IPS-18a (cell line): Measurements from ENCODE around the gene RIC8B.

Experiments used
- H3K27ac ChIP-seq: one replicate; pipeline ENCODE4 v1.5.1; 2013; ENCODE audit warnings: low read length
- H3K27me3 ChIP-seq: one replicate; pipeline ENCODE4 v1.6.1; 2013; ENCODE audit warnings: mild to moderate bottlenecking, low read length; ENCODE audit not compliant: control insufficient read depth, insufficient read depth
- H3K36me3 ChIP-seq: one replicate; pipeline ENCODE4 v1.6.1; 2013; ENCODE audit warnings: low read depth, low read length; ENCODE audit not compliant: control insufficient read depth
- H3K4me1 ChIP-seq: one replicate; pipeline ENCODE4 v1.6.1; 2013; ENCODE audit warnings: low read depth, low read length; ENCODE audit not compliant: control insufficient read depth
- H3K4me3 ChIP-seq: one replicate; pipeline ENCODE4 v1.5.1; 2013; ENCODE audit warnings: low read length
- H3K9ac ChIP-seq: one replicate; pipeline ENCODE4 v1.6.1; 2013; ENCODE audit warnings: mild to moderate bottlenecking, low read length, moderate library complexity
- H3K9me3 ChIP-seq: one replicate; pipeline ENCODE4 v1.6.1; 2013; ENCODE audit warnings: low read depth, low read length; ENCODE audit not compliant: control insufficient read depth

The RIC8B gene

DNA sequence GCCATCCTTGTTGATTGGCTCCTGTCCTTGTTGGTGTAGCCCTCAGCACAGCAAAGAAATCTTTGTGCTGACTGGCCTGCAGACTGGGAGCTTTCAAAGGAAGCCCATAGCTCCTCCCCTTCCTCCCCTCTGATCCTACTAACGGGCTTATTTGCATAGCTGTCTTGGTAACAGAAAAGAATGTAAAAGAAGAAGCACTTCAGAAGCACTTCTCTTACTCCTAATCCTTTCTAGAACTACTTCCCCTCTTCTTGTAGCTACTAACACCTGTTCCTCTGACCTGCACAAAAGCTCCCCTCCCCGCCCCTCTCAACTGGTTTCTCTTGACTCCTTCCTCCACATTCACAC lies 14.3 kb upstream of the RIC8B start:
- Histone ChIP-seq H3K27me3 (no peaks in the 10 kb centered on the region), H3K36me3 (no peaks in the 10 kb centered on the region), H3K9me3 (no peaks in the 10 kb centered on the region), H3K9ac (no peak overlapping the region), H3K27ac (peak overlapping the region; percentile 7), H3K4me3 (no peak overlapping the region), H3K4me1 (peaks cover 31% of the 10 kb centered on the region)

DNA sequence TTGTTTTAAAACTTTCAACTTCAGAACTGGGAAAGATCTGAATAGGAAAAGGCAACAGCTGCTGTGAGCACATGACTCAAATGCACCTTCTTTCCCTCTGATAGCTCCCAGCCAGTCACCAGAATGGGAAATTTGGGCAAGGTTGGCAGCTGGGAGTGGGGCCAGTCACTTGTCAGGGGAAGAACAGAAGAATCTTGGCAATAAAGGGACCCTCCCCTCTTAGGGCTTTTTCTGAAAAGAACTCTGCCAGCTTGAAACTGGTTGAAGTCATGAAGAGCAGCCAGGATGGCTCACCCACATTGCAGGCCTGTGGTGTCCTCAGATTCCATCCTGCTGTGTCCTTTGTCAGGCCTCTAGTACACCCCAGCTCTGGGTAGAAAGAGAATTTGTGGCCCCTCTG lies 10.3 kb upstream of the RIC8B start:
- Histone ChIP-seq H3K36me3 (no peaks in the 10 kb centered on the region), H3K9ac (no peak overlapping the region), H3K4me3 (no peak overlapping the region), H3K27me3 (no peaks in the 10 kb centered on the region), H3K9me3 (no peaks in the 10 kb centered on the region), H3K4me1 (peaks cover 62% of the 10 kb centered on the region), H3K27ac (no peak overlapping the region)

DNA sequence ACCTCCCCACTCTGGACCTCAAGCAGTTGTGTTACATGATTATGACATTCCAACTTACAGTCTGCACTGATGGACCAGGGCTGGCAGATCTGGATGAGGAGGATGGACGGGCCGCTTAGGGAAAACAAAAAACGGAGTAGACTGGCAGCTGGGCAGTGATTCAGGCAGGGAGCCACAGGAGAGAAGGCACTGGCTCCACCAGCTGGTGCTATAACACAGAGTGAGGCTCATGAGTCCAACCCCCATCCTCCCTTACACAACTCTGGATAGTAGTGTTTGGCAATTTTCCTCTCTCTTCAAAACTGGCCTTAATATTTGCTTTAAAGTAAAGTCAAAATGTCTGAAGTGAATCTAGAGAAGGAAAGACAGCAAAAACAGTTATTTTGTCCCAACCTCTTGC lies 9.7 kb upstream of the RIC8B start:
- Histone ChIP-seq H3K27ac (no peak overlapping the region), H3K4me3 (no peak overlapping the region), H3K4me1 (peaks cover 62% of the 10 kb centered on the region), H3K27me3 (no peaks in the 10 kb centered on the region), H3K9ac (no peak overlapping the region), H3K36me3 (no peaks in the 10 kb centered on the region), H3K9me3 (no peaks in the 10 kb centered on the region)

DNA sequence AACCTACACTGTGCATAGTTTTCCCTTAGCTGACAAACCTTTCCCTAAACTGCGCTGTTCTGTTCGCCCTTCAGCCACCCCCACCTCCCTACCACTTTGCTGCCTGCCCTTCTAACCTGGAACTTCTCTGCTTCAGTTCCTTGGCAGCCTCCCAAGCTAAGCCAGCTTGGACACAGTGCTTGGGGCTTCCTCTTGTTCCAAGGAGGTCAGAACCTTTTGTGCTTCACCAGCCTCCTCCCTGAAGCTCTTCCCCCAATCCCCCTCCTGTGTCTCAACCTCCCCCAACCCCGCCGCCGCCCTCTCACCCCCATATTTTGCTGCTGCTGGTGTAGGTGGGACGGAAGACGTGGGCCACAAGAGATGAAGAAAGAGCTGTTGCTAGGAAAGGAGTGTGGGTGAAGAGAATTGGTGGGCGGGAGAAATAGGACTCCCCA lies 8.1 kb upstream of the RIC8B start:
- Histone ChIP-seq H3K4me1 (peaks cover 62% of the 10 kb centered on the region), H3K27me3 (no peaks in the 10 kb centered on the region), H3K9me3 (no peaks in the 10 kb centered on the region), H3K27ac (no peak overlapping the region), H3K9ac (no peak overlapping the region), H3K4me3 (no peak overlapping the region), H3K36me3 (no peaks in the 10 kb centered on the region)

DNA sequence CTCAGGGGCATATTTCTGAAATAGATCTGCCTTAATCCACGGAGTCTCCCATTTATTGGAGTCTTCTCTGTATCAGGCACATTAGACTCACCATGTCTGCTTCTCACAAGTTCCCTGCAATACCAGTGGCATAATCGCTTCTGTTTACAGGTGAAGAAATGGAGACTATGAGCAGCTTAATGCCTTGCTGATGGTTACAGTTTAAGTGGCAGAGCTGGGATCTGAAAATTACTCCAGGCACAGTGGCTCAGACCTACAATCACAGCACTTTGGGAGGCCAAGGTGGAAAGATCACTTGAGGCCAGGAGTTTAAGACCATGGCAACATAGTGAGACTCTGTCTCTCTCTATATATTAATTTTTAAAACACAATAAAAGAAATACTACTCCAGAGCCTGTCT lies 7.3 kb upstream of the RIC8B start:
- Histone ChIP-seq H3K9ac (peak overlapping the region; percentile 21), H3K27me3 (no peaks in the 10 kb centered on the region), H3K36me3 (no peaks in the 10 kb centered on the region), H3K9me3 (no peaks in the 10 kb centered on the region), H3K4me1 (peaks cover 69% of the 10 kb centered on the region), H3K27ac (peak overlapping the region; percentile 72), H3K4me3 (peak overlapping the region; percentile 40)

DNA sequence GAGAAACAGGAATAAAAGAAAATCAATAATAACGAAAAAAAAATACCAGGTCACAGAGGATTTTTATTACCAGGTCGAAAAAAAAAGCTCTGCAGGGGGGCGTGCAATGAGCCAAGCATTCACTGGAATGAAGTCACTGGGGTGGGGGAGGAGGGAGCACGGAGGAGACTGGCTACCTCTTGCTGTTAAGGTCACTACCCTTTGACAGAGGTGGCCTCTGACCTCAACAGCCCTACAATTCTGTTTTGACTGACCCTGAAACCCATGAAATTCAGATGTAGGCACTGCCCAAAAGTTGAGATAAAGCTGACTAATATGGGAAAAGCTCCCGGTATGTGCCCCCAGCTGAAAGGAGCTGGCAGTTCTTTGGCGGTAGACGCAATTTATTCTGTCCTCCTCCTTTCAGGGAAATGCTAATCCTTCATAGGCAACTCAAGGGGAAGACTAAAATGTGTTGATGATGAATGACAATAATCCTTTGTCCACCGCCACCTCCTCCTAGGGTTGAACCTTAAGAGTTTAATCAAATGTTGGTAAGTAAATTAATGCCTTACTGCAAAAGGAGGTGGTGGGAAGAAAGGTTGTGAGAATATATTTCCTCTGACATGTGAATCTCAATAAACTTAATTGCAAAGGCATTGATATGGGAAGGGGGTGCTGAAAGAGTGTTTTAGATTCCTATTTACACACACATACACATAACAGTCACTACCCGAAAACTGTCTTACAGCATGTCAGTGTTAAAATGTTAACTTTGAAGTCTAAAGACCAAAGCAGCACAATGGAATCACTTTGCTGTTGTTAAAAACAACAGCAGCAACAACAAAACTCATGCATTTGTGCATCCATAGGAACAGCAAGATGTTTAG lies 6.3 kb upstream of the RIC8B start:
- Histone ChIP-seq H3K27ac (peak overlapping the region; percentile 73), H3K4me1 (peaks cover 69% of the 10 kb centered on the region), H3K4me3 (peak overlapping the region; percentile 40)

DNA sequence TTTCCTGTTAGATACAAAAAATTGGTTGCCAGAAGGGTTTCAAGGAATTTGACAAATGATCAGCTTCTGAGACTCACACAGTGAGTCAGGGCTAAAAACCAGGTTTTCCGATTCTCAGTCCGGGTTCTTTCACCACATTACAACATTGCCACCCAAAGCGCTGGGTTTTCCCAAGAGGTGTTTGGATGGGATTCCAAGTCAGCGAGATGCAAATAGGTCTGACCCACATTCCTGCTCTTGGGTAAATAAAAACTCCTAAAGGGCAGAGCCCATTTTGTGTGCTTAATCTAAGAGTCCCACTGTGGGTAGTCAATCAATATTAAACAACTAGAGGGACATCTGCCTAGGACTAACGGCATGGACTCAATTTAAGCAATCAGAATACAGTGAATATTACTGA lies 5.4 kb upstream of the RIC8B start:
- H3K4me3 ChIP-seq = peak overlapping the region; percentile 40
- H3K27me3 ChIP-seq = no peaks in the 10 kb centered on the region
- H3K27ac ChIP-seq = peak overlapping the region; percentile 73
- peaks cover 69% of the 10 kb centered on the region for H3K4me1 ChIP-seq
- H3K9ac ChIP-seq = peak overlapping the region; percentile 21
- no peaks in the 10 kb centered on the region for H3K36me3 ChIP-seq
- no peaks in the 10 kb centered on the region for H3K9me3 ChIP-seq

More for the DNA sequence above, 6.3 kb upstream of the RIC8B start:
- H3K9ac ChIP-seq = peak overlapping the region; percentile 21
- H3K9me3 ChIP-seq = no peaks in the 10 kb centered on the region
- H3K27me3 ChIP-seq = no peaks in the 10 kb centered on the region
- H3K36me3 ChIP-seq = no peaks in the 10 kb centered on the region

DNA sequence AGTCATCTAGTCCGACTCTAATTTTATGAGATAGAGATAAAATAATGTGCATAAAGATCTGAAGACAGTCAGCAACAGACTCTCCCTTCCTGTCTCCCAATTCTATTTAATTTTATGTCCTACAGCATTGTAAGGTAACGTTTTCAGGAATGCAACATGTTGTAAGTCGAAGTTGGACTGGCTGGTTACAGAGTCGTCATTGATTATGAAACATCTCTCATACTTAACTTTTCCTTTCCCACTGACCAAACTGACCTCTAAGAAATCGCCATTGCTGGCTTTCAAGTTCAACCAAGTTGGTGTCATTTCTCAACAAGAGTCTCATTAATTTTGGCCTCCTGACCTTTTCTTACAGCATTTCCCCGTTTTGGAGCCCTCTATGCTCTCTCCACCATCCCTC lies 4.9 kb upstream of the RIC8B start:
- peak overlapping the region; percentile 21 for H3K9ac ChIP-seq
- peak overlapping the region; percentile 73 for H3K27ac ChIP-seq
- no peaks in the 10 kb centered on the region for H3K36me3 ChIP-seq
- peak overlapping the region; percentile 40 for H3K4me3 ChIP-seq
- no peaks in the 10 kb centered on the region for H3K9me3 ChIP-seq
- H3K4me1 ChIP-seq = peaks cover 64% of the 10 kb centered on the region
- H3K27me3 ChIP-seq = no peaks in the 10 kb centered on the region

DNA sequence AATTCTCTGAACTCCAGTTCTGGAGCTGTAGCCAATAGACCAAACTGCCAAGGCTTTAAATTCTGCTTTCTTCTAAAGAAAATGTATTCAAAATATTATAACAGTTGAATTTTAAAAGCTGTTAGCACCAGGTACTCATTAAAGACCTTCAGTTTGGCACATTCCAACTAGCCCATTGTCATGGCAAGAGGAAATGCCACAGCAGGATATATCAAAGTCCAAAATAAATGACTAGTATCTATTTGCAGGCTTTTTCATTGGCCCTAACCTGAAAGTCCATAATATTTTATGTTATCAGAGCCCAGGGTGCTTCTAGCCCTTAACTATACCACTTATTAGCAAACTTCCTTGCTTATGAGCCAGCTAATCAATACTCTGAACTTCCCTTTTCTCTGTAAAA lies 3.1 kb upstream of the RIC8B start:
- no peaks in the 10 kb centered on the region for H3K9me3 ChIP-seq
- H3K27ac ChIP-seq = no peak overlapping the region
- peaks cover 64% of the 10 kb centered on the region for H3K4me1 ChIP-seq
- H3K36me3 ChIP-seq = no peaks in the 10 kb centered on the region
- no peak overlapping the region for H3K4me3 ChIP-seq
- H3K27me3 ChIP-seq = no peaks in the 10 kb centered on the region
- no peak overlapping the region for H3K9ac ChIP-seq

DNA sequence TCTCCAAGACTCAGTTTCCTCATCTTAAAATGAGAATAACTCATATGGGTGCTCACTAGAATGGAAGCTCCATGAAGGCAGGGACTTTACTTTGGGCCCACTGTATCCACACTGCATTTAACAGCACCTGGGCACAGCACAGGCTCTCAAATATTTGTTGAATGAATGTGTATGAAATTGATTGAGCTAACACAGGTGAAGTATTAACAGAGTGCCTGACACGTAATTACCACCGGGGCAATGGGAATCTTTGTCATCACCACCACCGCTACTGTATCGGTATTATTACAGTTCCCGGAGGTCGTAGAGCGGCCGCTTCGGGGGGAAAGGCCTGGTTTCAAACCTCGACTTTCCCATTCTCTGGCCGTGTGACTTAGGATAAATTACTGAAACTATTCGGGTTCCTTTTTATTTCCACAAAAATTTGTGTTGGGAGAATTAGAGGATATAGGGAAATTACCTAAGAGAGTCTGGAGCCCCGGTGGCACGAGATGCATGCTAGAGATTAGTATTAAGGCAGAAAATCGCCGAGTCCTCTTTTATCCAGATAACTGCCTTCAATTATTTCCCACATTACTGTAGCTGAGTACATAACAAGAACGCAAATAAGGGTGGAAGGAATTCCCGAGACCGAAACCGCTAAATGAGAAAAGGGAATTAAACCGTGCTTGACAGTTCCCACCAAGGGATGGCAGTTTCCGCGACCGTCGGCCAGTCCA lies 1.0 kb upstream of the RIC8B start:
- no peaks in the 10 kb centered on the region for H3K27me3 ChIP-seq

DNA sequence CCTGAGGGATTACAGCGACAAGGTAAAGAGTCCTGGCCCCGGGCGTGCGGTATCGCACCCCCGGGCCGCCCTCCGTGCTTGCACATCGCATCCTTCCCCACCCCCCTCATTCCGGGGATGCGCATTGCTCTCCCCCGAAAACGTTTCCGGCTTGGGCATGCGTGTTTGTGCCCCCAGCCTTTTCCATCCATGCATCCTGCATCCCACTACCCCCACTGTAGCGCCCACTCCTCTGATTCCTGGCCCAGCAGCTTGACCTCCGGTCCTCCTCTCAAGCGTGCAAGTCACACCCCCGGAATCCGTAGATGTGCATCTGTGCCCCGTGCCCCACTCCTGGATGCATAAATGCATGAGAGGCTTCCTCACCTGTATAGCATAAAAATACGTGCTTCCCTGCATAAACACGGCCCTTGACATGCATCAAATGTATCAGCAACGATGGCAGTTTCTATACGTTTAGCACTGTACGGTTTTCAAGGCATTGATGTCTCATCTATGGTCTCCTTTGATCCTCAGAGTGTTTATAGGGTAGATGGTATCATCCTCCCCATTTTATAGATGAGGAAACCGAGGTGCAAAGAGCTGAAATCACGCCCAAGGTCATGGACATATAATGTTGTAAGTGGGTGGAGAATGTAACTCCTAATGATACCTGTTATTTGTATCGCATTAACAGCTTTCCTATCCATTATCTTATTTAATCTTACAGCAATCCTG lies 484 bp downstream of the RIC8B start:
- H3K27ac ChIP-seq = peak overlapping the region; percentile 5
- peak overlapping the region; percentile 81 for H3K9ac ChIP-seq
- peak overlapping the region; percentile 75 for H3K4me3 ChIP-seq
- no peaks in the 10 kb centered on the region for H3K9me3 ChIP-seq
- H3K27me3 ChIP-seq = no peaks in the 10 kb centered on the region
- H3K36me3 ChIP-seq = no peaks in the 10 kb centered on the region
- H3K4me1 ChIP-seq = peaks cover 32% of the 10 kb centered on the region

More for the DNA sequence above, 1.0 kb upstream of the RIC8B start:
- H3K9ac ChIP-seq = peak overlapping the region; percentile 71
- peak overlapping the region; percentile 65 for H3K27ac ChIP-seq
- H3K9me3 ChIP-seq = no peaks in the 10 kb centered on the region
- H3K4me1 ChIP-seq = peaks cover 44% of the 10 kb centered on the region
- peak overlapping the region; percentile 75 for H3K4me3 ChIP-seq
- no peaks in the 10 kb centered on the region for H3K36me3 ChIP-seq
